ENCODE data around the gene AGBL1. TPM values are rescaled to one million over a fixed set of nuclear protein-coding genes. Genes with fewer than 3 reads are reported as not detected.

The AGBL1 gene
- total RNA-seq, 1 donor from 2014 or later = 0.76 TPM

- H3K27me3 Mint-ChIP-seq (ENCODE audit: unreplicated experiment) = no peaks in the 10 kb centered on the region
- DNase-seq = no peak
- no peak for TF ChIP-seq CTCF (IDR thresholded peaks at IDR 0.05; ENCODE audit: partially characterized antibody, unreplicated experiment)
- H3K36me3 Mint-ChIP-seq (ENCODE audit: unreplicated experiment) = no peaks in the 10 kb centered on the region
- peaks cover 1% of the 10 kb centered on the region for H3K9me3 Mint-ChIP-seq (ENCODE audit: unreplicated experiment)
- no peak overlapping the region for H3K27ac Mint-ChIP-seq (ENCODE audit: unreplicated experiment)
- H3K4me3 Mint-ChIP-seq (ENCODE audit: unreplicated experiment) = no peak overlapping the region
- no peaks in the 10 kb centered on the region for H3K4me1 Mint-ChIP-seq (ENCODE audit: low read depth, unreplicated experiment)
Observed at GRCh38 chr15:86556396-86557017, 476.8 kb downstream of the AGBL1 start.

GRCh38 chr15:86557018-86557550 lies 477.4 kb downstream of the AGBL1 start:
- H3K9me3 Mint-ChIP-seq (ENCODE audit: unreplicated experiment) = peaks cover 2% of the 10 kb centered on the region
- no peak for DNase-seq
- no peak overlapping the region for H3K4me3 Mint-ChIP-seq (ENCODE audit: unreplicated experiment)
- H3K27me3 Mint-ChIP-seq (ENCODE audit: unreplicated experiment) = no peaks in the 10 kb centered on the region
- no peak for TF ChIP-seq CTCF (IDR thresholded peaks at IDR 0.05; ENCODE audit: partially characterized antibody, unreplicated experiment)
- no peak overlapping the region for H3K27ac Mint-ChIP-seq (ENCODE audit: unreplicated experiment)
- H3K4me1 Mint-ChIP-seq (ENCODE audit: low read depth, unreplicated experiment) = no peaks in the 10 kb centered on the region
- H3K36me3 Mint-ChIP-seq (ENCODE audit: unreplicated experiment) = no peaks in the 10 kb centered on the region

DNA sequence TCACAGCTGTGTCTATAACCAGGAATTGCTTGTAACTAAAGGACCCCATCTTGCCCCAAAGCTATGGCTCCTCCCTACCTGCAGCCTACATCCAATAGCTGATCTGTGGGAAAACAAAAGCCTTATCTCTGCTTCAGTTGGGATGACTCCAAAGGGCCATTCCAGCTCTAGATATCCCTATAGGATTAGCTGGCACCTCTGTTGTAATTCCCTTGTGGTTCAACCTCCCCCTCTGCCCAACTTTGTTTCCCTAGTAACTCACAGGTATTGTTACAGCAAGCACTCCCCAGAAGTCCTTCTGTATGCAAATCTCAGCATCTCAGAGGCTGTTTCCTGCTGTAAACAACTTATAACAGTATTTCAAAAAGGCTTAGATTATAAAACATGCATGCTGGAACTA lies 478.6 kb downstream of the AGBL1 start:
- no peak for TF ChIP-seq CTCF (IDR thresholded peaks at IDR 0.05; ENCODE audit: partially characterized antibody, unreplicated experiment)
- Mint-ChIP-seq H3K4me1 (ENCODE audit: low read depth, unreplicated experiment) (no peaks in the 10 kb centered on the region), H3K36me3 (ENCODE audit: unreplicated experiment) (peaks cover 2% of the 10 kb centered on the region), H3K27ac (ENCODE audit: unreplicated experiment) (no peak overlapping the region), H3K9me3 (ENCODE audit: unreplicated experiment) (peaks cover 2% of the 10 kb centered on the region), H3K4me3 (ENCODE audit: unreplicated experiment) (no peak overlapping the region), H3K27me3 (ENCODE audit: unreplicated experiment) (no peaks in the 10 kb centered on the region)
- DNase-seq = no peak

DNA sequence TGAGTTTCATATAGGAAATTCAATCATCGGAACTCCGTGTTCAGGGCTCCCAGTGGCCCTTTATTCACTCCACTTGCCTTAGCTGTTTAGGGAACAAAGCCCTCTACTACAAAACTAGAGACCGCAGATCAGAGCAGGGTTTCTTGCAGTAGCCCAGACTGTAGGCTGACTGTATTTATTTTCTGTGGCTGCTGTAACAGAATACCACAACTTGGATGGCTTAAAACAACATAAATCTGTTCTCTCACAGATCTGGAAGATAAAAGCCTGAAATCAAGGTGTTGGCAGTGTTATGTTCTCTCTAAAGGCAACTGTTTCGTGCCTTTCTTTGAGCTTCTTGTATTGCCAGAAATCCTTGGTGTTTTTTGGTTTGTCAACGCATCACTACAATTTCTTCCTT lies 479.0 kb downstream of the AGBL1 start:
- TF ChIP-seq CTCF (IDR thresholded peaks at IDR 0.05; ENCODE audit: partially characterized antibody, unreplicated experiment) = no peak
- Mint-ChIP-seq H3K4me1 (ENCODE audit: low read depth, unreplicated experiment) (no peaks in the 10 kb centered on the region), H3K27me3 (ENCODE audit: unreplicated experiment) (no peaks in the 10 kb centered on the region), H3K36me3 (ENCODE audit: unreplicated experiment) (peaks cover 7% of the 10 kb centered on the region), H3K27ac (ENCODE audit: unreplicated experiment) (no peak overlapping the region), H3K4me3 (ENCODE audit: unreplicated experiment) (no peak overlapping the region), H3K9me3 (ENCODE audit: unreplicated experiment) (peaks cover 2% of the 10 kb centered on the region)
- DNase-seq = no peak

DNA sequence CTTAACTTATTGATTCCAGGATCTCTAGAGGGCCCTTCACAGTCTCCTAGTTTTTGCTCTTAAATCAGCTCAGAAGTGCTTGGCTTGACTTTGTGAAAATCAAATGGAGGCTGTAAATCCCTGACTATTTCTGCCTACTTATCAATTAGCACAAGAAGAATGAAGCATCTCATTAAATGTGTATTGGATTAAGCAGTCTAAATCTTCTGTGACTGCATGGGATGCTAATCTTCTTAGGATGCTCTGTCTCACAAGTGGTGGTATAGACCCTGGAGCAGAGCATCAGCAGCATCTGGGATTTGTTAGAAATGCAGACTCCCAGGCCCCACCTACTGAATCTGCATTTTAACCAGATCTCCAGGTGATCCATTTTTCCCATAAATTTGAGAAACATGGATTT lies 488.7 kb downstream of the AGBL1 start:
- DNase-seq = no peak
- Mint-ChIP-seq H3K27ac (ENCODE audit: unreplicated experiment) (no peak overlapping the region), H3K27me3 (ENCODE audit: unreplicated experiment) (no peaks in the 10 kb centered on the region), H3K36me3 (ENCODE audit: unreplicated experiment) (peaks cover 14% of the 10 kb centered on the region), H3K4me3 (ENCODE audit: unreplicated experiment) (no peak overlapping the region), H3K4me1 (ENCODE audit: low read depth, unreplicated experiment) (no peaks in the 10 kb centered on the region), H3K9me3 (ENCODE audit: unreplicated experiment) (peaks cover 9% of the 10 kb centered on the region)
- no peak for TF ChIP-seq CTCF (IDR thresholded peaks at IDR 0.05; ENCODE audit: partially characterized antibody, unreplicated experiment)
